PFSK-1 (cell line): ENCODE results near the gene MAP2.

Experiments used
- FOXP2 ChIP-seq: optimal IDR thresholded peaks from 2 replicates; pipeline ENCODE3; 2011; ENCODE audit warnings: borderline replicate concordance, control low read depth, inconsistent platforms; ENCODE audit not compliant: insufficient read depth; ENCODE audit errors: extremely low read length, extremely low read depth
- POLR2AphosphoS5 ChIP-seq: IDR thresholded peaks from 2 replicates; pipeline ENCODE4 v1.6.1; 2012; ENCODE audit warnings: low read depth, mild to moderate bottlenecking, control low read depth, low read length, moderate library complexity
- REST ChIP-seq, 2 experiments: IDR thresholded peaks; 2 replicates each; pipeline versions ENCODE4 v1.6.1 to v1.8.0; 2011 to 2012; ENCODE audit warnings: low read depth in 2 of 2, low read length in 2 of 2, control low read depth in 1 of 2, inconsistent platforms in 1 of 2, mild to moderate bottlenecking in 1 of 2, moderate library complexity in 1 of 2; ENCODE audit not compliant: insufficient read depth in 1 of 2
- SIN3A ChIP-seq: IDR thresholded peaks from 2 replicates; pipeline ENCODE4 v1.6.1; 2012; ENCODE audit warnings: mild to moderate bottlenecking, low read length, moderate library complexity, borderline replicate concordance; ENCODE audit not compliant: insufficient read depth
- TAF1 ChIP-seq: IDR thresholded peaks from 2 replicates; pipeline ENCODE4 v1.6.1; 2012; ENCODE audit warnings: low read length, control low read depth, borderline replicate concordance; ENCODE audit not compliant: insufficient read depth

The MAP2 gene

GRCh38 chr2:209526561-209526960 is 102.7 kb downstream of the MAP2 start:
- TF ChIP-seq REST (IDR thresholded peaks at IDR 0.05; ENCODE audit: insufficient read depth in 1 of 2, low read depth in 2 of 2, low read length in 2 of 2) (no peak), TAF1 (no peak), POLR2AphosphoS5 (no peak), SIN3A (no peak), FOXP2 (no peak)

DNA sequence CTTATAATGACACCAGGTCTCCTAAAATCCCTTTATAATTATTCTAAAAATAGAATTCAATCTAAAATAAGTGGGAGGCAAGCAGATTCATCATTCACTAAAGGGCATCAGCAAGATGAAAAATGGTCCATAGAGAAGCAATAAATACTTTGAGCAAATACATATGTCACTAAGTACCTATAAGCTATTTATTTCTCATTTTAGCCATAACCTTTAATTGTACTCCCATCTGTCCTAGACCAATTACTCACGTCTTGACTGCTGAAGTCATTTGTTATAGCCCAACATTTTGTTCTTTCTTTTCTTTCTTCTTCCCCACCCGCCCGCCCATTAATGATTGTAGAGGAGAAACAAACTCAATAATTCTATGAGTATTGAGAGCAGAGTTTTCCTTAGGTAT is 105.7 kb downstream of the MAP2 start:
- TF ChIP-seq SIN3A, result no peak
- TF ChIP-seq TAF1, result no peak
- TF ChIP-seq REST (IDR thresholded peaks at IDR 0.05; ENCODE audit: insufficient read depth in 1 of 2, low read depth in 2 of 2, low read length in 2 of 2), result no peak
- TF ChIP-seq FOXP2, result no peak
- TF ChIP-seq POLR2AphosphoS5, result no peak

GRCh38 chr2:209532321-209532720 is 108.5 kb downstream of the MAP2 start:
- no peak for TF ChIP-seq POLR2AphosphoS5
- no peak for TF ChIP-seq TAF1
- no peak for TF ChIP-seq FOXP2
- TF ChIP-seq SIN3A, result no peak
- no peak for TF ChIP-seq REST (IDR thresholded peaks at IDR 0.05; ENCODE audit: insufficient read depth in 1 of 2, low read depth in 2 of 2, low read length in 2 of 2)

- TF ChIP-seq TAF1 (no peak), FOXP2 (no peak), REST (IDR thresholded peaks at IDR 0.05; ENCODE audit: insufficient read depth in 1 of 2, low read depth in 2 of 2, low read length in 2 of 2) (no peak), SIN3A (no peak), POLR2AphosphoS5 (no peak)
Measured at GRCh38 chr2:209533391-209533790, 109.5 kb downstream of the MAP2 start.

DNA sequence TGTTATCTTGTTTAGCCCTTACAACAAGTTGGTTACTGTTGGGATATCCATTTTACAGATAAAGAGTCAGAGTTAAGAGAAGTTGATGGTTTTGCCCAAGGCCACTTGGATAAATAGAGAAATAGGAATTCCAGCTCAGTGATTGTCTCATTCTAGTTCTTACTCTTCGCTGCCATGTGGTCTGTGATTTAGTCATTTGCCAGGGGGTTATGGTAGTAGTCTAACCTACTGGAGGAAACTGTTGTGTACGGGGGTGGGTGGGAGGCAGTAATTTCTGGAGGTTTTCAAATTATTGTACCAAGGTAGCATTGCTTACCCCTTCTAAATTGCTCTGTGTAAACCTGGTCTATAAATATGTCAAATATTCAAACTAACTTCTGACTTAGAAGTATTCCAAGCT is 110.4 kb downstream of the MAP2 start:
- TF ChIP-seq TAF1, result no peak
- TF ChIP-seq SIN3A, result no peak
- TF ChIP-seq FOXP2, result no peak
- TF ChIP-seq POLR2AphosphoS5, result no peak
- no peak for TF ChIP-seq REST (IDR thresholded peaks at IDR 0.05; ENCODE audit: insufficient read depth in 1 of 2, low read depth in 2 of 2, low read length in 2 of 2)
